Peyer's patch (tissue), 4 donors: ENCODE results near the gene CCDC57. TPM values are rescaled to one million over a fixed set of nuclear protein-coding genes. Genes with fewer than 3 reads are reported as not detected.
"Not testable (repeated sequence)": the region's sequence is repeated elsewhere in the genome, so short reads cannot be mapped to it uniquely, and the experiment has no call there.

Experiments used
- DNase-seq, 3 donors: peaks; one replicate each; pipeline ENCODE4 v3.0.0-alpha.2; 2017 to 2019
- H3K27ac ChIP-seq, 4 donors: fragments of 200-600 bp; sonication (generic); one replicate each; pipeline ENCODE4 v1.5.1; 2016 to 2019
- H3K27me3 ChIP-seq, 2 donors: fragments of 200-600 bp; sonication (generic); one replicate each; pipeline ENCODE4 v1.5.1; 2019
- H3K36me3 ChIP-seq, 3 donors: fragments of 200-600 bp; sonication (generic); one replicate each; pipeline ENCODE4 v1.5.1; 2016 to 2019
- H3K4me1 ChIP-seq, 4 donors: fragments of 200-600 bp; sonication (generic); one replicate each; pipeline ENCODE4 v1.5.1; 2016 to 2019
- H3K4me3 ChIP-seq, 4 donors: fragments of 200-600 bp; sonication (generic); 1 replicate in 3 of 4; 2 replicates in 1 of 4; pipeline ENCODE4 v1.5.1; 2016 to 2019; ENCODE audit warnings: mild to moderate bottlenecking in 1 of 4
- H3K9me3 ChIP-seq, 4 donors: fragments of 200-600 bp; sonication (generic); one replicate each; pipeline ENCODE4 v1.5.1; 2016 to 2019; ENCODE audit warnings: mild to moderate bottlenecking in 1 of 4
- CTCF ChIP-seq, 6 experiments: fragments of 450-650 bp in 4 of 6; fragments of 200-600 bp in 2 of 6; sonication (generic) in 1 of 6; IDR thresholded peaks; one replicate each; pipeline ENCODE4 v1.5.1; 2017 to 2019; ENCODE audit warnings: antibody characterized with exemption in 6 of 6, mild to moderate bottlenecking in 3 of 6, moderate library complexity in 1 of 6
- POLR2A ChIP-seq, 2 donors: fragments of 450-650 bp; IDR thresholded peaks; one replicate each; pipeline ENCODE4 v1.5.1; 2017; ENCODE audit warnings: antibody characterized with exemption in 2 of 2, mild to moderate bottlenecking in 2 of 2, moderate library complexity in 2 of 2
- total RNA-seq, 4 donors: library from RNA; depleted of rRNA; stranded (reverse); fragments of >200 nt; gene quantifications; one replicate each; pipeline ENCODE4 v1.1.0, GENCODE V29; 2016

Gene CCDC57
- total RNA-seq: 100 to 1,000 TPM in 2 of 4 donors, 10 to 100 TPM in 2; 28.2 to 144 (median 79.8) TPM

GRCh38 chr17:82212331-82213250 is at the start of gene CCDC57:
Gene CCDC57 (minus strand): TSS chr17:82212842. CDS start chr17:82201944, 10,898 bp downstream.
- no peaks in the 10 kb centered on the region for H3K9me3 ChIP-seq
- no peaks in the 10 kb centered on the region for H3K27me3 ChIP-seq
- TF ChIP-seq CTCF (IDR thresholded peaks at IDR 0.05) (peak in 4 of 6 experiments; percentile 1 to 37 (median 26)), POLR2A (IDR thresholded peaks at IDR 0.05) (no peak)
- H3K4me3 ChIP-seq: peak within 1 kb of the TSS; percentile 49 to 95 (median 88)
- H3K27ac ChIP-seq: peak within 1 kb of the TSS; percentile 73 to 86 (median 83)
- peak; percentile 76 to 88 (median 88) for DNase-seq
- H3K36me3 ChIP-seq: no peaks in the 10 kb centered on the region
- H3K4me1 ChIP-seq: peaks cover 3 to 39% (median 22%) of the 10 kb centered on the region in 4 donors

GRCh38 chr17:82262344-82262743 is 49.7 kb upstream of the CCDC57 start:
- Histone ChIP-seq H3K4me1 (peaks cover 0 to 19% (median 5%) of the 10 kb centered on the region in 4 donors), H3K36me3 (peaks cover 0 to 90% (median 4%) of the 10 kb centered on the region in 3 donors), H3K9me3 (no peaks in the 10 kb centered on the region), H3K27ac (no peak overlapping the region), H3K4me3 (no peak overlapping the region), H3K27me3 (no peaks in the 10 kb centered on the region)
- DNase-seq: no peak
- TF ChIP-seq POLR2A (IDR thresholded peaks at IDR 0.05) (no peak), CTCF (IDR thresholded peaks at IDR 0.05) (no peak)

GRCh38 chr17:82259972-82260961 is 47.6 kb upstream of the CCDC57 start:
- not testable (repeated sequence) for H3K27me3 ChIP-seq, H3K4me3 ChIP-seq, H3K4me1 ChIP-seq, DNase-seq, H3K9me3 ChIP-seq
- Histone ChIP-seq H3K36me3 (peaks cover 0 to 99% (median 4%) of the 10 kb centered on the region in 3 donors), H3K27ac (peak overlapping the region in 1 of 4 donors; percentile 25)

- H3K27me3 ChIP-seq: no peaks in the 10 kb centered on the region
- H3K4me3 ChIP-seq: no peak overlapping the region
- H3K9me3 ChIP-seq: no peaks in the 10 kb centered on the region
- no peak overlapping the region for H3K27ac ChIP-seq
- DNase-seq: no peak
- peaks cover 0 to 98% (median 4%) of the 10 kb centered on the region in 3 donors for H3K36me3 ChIP-seq
- H3K4me1 ChIP-seq: peaks cover 0 to 5% (median 0%) of the 10 kb centered on the region in 4 donors
- TF ChIP-seq POLR2A (IDR thresholded peaks at IDR 0.05) (no peak), CTCF (IDR thresholded peaks at IDR 0.05) (no peak)
These were observed 45.9 kb upstream of the CCDC57 start for GRCh38 chr17:82258555-82258954.

- Histone ChIP-seq H3K27me3 (no peaks in the 10 kb centered on the region), H3K36me3 (peaks cover 0 to 98% (median 4%) of the 10 kb centered on the region in 3 donors), H3K4me3 (no peak overlapping the region), H3K9me3 (no peaks in the 10 kb centered on the region), H3K27ac (no peak overlapping the region), H3K4me1 (peaks cover 0 to 5% (median 0%) of the 10 kb centered on the region in 4 donors)
- TF ChIP-seq POLR2A (IDR thresholded peaks at IDR 0.05): no peak
- TF ChIP-seq CTCF (IDR thresholded peaks at IDR 0.05): no peak
- peak in 2 of 3 donors; percentile 67 for DNase-seq
These were observed 44.8 kb upstream of the CCDC57 start for GRCh38 chr17:82257473-82257872.
